CD4-positive, alpha-beta T cell treated with Interleukin-2 at 100 ng/mL for 4 hours (primary cell): ENCODE measurements around the gene UBE2R2.
"Not testable (repeated sequence)": the region's sequence is repeated elsewhere in the genome, so short reads cannot be mapped to it uniquely, and the experiment has no call there.

ENCODE experiments used
- DNase-seq: peaks from one replicate; pipeline ENCODE4 v3.0.0-alpha.2; 2020; ENCODE audit warnings: low spot score

Gene UBE2R2

DNA sequence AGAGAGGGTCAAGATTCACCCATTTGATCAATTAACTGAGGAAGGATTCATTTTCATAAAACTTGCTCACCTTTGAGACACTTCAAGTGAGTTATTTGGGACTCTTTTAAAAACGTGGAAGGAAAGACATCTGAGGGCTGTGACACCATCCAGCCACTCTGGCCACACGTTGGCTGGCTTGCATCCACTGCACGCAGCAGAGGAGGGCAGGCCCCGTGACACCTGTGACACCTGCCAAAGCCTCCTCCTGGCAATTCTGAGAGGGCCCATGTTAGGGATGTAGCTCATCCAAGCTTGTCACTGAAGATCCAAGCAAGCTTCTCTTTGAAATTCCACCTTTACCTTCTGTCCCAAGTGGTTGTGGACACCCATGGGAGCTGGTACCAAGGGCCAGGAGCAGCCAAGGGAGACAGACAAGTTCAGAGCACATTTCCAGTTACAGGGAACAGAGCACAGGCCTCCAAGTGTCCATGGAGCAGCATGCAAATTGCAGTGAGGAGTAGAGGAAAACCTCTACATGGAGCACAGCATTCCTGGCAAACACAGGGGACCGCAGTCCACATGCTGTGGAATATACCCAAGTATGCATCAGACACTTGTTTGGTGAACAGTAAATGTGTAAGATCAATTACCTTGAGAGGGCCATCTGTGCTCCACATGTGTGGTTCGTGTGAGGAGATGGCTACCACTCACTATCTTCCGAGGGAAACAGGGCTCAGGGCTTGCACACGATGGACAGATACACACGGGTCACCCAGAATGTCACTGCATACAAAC is 16.8 kb upstream of the UBE2R2 start:
- DNase-seq, result no peak

DNA sequence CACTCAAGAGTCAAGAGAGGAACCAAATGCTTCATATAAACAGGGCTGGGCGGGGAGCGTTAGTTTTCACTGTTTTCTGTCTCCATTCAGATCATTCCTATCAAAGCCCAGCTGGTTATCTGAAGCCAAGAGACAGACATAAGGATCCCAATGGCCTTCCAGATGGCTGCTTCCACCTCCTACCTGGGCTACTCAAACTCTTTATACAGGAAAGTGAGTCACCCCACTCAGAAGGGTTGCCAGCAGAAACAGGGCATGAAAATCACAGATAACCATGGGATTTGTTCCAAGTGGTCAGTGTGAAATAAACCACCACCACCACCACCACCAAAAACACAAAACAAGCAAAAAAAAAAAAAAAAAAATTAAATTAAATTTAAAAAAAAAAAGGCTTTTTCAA is 16.1 kb upstream of the UBE2R2 start:
- DNase-seq, result no peak

- not testable (repeated sequence) for DNase-seq
Measured at GRCh38 chr9:33801943-33802500, 14.9 kb upstream of the UBE2R2 start.

DNA sequence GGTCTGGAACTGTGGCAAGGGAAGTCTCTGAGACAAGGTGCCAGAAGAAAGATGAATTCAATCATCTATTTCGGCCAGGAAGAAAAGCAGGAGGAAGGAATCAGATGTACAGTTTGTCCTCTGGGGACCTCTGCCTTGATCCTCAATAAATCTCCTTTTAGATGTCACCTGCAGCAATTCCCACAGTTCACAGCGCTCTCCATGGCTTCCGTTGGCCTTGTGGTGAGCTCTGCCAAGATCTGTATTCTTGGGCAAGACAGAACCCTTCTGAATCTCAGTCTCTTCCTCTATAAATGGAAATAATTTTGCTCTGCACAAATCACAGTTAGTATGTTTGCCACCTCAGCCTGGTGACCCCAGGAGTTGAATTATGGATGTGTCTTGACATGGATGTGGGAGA is 12.8 kb upstream of the UBE2R2 start:
- not testable (repeated sequence) for DNase-seq

DNA sequence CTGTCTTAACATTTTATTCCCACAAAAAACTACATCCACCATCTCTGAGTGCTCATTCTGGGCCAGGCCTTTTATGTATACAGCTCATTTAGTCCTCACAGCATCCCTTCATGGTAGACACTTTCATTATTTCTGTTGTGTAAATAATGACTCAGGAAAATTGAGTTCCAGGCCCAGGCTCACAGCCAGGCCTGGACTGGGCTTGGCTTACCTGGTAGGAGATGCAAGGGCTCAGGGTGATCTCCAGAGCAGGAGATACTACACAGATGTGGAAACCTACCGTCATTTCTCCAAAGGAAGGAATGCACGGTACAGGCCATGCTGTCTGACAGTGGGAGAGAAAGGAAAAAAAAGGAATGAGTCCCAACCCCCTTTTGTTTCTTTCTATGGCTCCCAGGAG is 9.8 kb upstream of the UBE2R2 start:
- DNase-seq, result not testable (repeated sequence)

GRCh38 chr9:33808979-33809322 is 8.0 kb upstream of the UBE2R2 start:
- DNase-seq, result not testable (repeated sequence)

DNA sequence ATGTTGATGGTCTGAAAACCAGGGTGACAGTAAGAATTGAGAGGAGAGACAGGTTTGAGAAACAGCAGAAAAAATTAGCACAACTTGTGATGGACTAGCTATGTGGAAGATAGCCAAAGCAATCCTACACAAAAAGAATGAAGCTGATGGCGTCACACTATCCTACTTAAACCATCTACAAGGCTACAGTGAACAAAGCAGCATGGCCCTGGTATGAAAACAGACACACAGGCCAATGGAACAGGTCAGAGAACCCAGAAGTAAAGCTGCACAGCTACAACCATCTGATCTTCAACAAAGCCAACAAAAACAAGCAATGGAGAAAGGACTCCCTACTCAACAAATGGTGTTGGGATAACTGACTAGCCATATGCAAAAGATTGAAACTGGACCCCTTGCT is 7.5 kb upstream of the UBE2R2 start:
- no peak for DNase-seq

DNA sequence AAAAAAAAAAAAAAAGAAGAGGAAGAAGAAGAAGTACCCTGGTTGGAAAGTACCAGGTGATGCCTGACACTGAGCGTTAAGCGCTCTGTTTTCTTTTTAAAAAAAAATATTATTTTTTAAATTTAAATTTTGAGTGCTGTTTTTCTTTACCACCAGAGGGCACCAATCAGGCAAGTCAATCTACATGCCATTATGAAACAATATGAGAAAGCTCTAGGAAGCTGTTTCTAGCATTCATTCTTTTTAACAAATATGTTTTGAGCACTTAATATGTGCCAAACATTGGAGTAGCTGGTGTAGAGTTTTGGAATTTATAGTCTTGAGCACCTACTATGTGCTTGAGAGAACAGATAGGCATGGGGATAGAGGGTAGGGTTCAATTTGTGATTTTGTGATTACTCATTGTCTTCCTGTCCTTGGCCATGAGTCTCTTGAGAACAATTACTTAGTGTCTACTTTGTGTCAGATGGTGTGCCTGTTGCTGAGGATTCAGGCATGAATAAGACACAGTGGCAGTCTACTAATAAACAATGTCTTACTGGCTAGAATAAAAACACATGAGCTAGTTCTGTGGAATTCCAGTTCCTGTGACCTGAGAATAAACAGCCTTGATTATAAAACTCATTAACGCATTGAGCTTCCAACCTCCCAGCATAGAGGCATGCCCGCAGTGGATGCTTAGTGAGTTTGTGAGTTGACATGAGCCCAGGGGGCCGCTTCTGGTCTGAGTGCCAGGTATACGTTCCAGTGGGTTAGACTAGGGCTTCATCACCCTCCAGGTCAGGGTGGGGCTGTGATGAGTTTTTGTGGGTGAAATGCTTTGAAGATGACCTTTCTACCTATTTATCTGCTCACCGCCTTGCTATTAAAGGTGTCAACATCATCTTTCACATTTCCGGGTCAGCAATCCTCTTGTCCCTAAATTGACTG is 3.0 kb upstream of the UBE2R2 start:
- peak; percentile 68 for DNase-seq

DNA sequence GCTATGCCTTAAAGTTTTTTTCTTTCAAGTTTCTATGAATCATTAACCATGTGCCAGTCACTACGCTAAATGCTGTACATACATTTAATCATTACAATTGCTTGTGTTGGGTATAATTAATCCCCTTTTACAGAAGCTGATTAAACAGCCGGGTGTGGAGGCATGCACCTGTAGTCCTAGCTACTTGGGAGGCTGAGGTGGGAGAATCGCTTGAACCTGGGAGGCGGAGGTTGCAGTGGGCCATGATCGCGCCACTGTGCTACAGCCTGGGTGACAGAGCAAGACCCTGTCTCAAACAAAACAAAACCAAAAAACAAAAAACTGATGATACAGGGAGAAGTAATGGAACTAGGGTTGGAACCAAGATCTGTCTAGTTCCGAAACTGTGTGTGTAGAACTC is 1.2 kb upstream of the UBE2R2 start:
- DNase-seq, result no peak

DNA sequence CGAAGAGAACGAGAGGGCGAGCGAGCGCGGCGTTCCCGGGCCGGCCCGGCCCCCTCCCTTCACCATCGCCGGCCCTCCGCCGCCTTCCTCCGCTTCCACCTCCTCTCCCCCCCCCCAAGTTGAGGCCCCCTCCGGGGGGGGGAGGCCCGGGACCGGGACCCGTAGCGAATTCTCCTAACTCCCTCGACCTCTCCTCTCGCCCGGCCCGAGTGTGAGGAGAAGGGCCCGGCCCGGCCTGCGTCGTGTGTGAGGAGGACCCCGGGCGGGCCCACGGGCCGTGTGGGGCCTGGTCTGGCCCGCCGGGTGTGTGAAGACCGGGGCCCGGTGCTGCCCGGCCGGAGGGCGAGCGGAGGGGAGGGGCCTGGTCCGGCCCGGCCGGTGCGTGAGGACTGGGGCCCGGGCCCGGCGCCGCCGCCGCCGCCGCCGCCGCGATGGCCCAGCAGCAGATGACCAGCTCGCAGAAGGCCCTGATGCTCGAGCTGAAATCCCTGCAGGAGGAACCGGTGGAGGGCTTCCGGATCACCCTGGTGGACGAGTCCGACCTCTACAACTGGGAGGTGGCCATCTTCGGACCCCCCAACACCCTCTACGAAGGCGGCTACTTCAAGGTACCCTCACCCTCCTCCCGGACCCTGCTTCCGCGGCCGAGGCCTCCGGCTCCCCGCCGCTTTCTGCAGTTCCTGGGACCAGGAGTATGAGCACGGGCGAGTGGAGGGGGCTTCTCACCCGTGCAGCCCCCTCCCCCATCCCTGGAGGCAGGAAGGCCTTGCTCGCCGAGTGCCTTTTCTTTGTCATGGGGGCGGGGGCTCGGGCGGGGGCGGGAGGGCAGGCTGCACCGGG is 587 bp downstream of the UBE2R2 start:
- peak; percentile 40 for DNase-seq

GRCh38 chr9:33818167-33818846 is 1.3 kb downstream of the UBE2R2 start:
- DNase-seq, result no peak

GRCh38 chr9:33818847-33819500 is 2.0 kb downstream of the UBE2R2 start:
- peak; percentile 41 for DNase-seq

DNA sequence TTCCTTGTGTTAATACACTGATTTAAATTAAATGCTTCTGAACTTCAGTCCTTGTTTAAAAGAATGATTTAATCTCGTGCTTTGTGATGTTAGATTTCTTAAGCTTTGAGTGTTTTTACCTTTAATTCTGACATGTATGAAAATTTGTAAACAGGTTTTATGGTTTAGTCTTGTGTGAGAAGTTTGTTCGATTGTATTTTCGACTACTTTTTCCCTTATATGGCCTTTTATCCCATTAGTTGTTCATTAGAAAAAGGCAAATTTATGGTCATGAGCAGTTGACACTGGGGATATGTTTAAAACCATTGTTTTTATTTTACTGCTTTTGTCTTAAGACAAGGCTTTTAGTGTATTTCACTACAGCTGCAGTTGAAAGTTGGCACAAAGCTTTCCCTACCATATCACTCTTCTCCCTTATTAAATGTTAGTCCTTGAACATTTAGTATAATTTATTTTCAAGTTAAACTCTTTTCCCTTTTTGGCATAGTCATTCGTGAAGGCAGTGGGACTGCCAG is 3.3 kb downstream of the UBE2R2 start:
- DNase-seq, result no peak

- DNase-seq, result no peak
Measured at GRCh38 chr9:33823801-33824200, 6.8 kb downstream of the UBE2R2 start.

DNA sequence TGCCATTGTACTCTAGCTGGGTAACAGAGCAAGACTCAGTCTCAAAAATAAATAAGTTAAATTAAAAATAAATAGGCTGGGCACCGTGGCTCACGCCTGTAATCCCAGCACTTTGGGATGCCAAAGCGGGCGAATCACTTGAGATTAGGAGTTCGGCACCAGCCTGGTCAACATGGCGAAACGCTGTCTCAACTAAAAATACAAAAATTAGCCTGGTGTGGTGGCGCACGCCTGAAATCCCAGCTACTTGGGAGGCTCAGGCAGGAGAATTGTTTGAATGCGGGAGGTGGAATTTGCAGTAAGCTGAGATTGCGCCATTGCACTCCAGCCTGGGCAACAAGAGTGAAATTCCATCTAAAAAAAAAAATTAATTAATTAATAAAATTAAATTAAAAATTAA is 10.3 kb downstream of the UBE2R2 start:
- not testable (repeated sequence) for DNase-seq

DNA sequence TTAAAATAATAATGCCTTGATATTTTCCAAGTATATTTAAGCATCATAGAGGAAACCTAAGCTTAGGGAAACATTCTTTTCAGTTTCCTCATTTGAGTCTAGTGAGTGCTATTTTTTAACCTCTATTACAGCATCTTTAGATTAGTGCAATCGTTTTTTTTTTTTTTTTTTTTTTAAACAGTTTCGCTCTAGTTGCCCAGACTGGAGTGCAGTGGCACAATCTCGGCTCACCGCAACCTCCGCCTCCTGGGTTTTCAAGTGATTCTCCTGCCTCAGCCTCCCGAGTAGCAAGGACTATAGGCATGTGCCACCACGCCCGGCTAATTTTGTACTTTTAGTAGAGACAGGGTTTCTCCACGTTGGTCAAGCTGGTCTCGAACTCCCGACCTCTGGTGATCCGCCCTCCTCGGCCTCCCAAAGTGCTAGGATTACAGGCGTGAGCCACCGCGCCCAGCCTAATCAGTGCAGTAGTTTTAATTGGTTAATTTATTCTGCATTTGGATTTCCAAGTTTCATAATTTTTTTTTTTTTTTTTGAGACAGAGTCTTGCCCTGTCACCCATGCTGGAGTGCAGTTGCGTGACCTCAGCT is 12.8 kb downstream of the UBE2R2 start:
- not testable (repeated sequence) for DNase-seq

DNA sequence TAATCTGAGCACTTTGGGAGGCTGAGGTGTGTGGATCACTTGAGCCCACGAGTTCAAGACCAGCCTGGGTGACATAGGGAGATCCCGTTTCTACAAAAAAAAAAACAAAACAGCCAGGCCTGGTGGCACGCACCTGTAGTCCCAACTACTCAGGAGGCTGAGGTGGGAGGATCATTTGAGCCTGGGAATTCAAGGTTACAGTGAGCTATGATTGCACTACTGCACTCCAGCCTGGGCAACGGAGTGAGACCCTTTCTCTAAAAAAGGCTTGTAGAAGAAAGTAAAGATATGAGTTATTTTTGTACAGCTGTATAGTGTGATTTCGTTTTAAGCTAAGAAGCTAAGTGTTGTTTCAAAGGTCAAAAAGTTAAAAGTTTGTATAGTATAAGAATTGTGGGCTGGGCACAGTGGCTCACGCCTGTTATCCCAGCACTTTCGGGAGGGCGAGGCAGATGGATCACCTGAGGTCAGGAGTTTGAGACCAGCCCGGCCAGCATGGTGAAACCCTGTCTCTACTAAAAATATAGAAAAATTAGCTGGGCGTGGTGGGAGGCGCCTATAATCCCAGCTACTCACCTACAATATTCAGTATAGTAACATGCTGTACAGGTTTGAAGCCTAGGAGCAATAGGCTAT is 18.8 kb downstream of the UBE2R2 start:
- DNase-seq, result no peak

- not testable (repeated sequence) for DNase-seq
Measured at GRCh38 chr9:33836261-33836660, 19.3 kb downstream of the UBE2R2 start.

DNA sequence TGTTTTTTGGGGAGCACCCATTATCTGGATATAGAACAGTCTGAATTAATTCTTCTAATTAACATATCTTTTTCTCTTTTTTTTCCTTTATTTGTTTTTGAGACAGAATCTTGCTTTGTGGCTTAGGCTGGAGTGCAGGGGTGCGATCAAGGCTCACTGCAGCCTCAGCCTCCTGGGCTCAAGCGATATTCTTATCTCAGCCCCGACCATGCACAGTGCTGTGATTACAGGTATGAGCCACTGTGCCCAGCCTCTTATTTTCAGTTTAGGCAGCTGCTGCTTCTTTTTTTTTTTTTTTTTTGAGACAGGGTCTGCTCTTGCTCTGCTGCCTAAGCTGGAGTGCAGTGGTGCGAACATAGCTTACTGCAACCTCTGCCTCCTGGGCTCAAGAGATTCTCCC is 20.2 kb downstream of the UBE2R2 start:
- DNase-seq, result no peak

DNA sequence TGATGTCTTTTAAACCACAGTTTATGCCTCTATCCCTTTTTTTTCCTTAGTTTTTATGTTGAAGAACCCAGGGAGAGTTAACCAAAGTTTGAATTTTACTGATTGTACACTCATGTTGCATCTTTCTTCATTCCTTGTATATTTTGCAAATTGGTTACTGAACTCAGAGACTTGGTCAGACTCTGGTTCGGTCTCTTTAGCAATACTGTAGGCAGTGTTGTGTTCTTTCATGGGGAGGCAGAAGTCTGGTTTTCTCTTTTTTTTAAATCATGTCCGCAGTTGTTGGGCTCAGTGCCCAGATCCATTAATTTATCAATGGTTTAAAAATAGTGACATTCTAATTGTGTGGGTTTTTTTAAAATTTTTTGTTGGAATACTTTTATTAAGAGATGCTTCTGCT is 23.4 kb downstream of the UBE2R2 start:
- no peak for DNase-seq
